ENCODE measurements around the gene CTBP1. TPM values are rescaled to one million over a fixed set of nuclear protein-coding genes. Genes with fewer than 3 reads are reported as not detected.

Gene CTBP1
- total RNA-seq, 2 experiments from 2014 or later: 194 to 211 TPM

DNA sequence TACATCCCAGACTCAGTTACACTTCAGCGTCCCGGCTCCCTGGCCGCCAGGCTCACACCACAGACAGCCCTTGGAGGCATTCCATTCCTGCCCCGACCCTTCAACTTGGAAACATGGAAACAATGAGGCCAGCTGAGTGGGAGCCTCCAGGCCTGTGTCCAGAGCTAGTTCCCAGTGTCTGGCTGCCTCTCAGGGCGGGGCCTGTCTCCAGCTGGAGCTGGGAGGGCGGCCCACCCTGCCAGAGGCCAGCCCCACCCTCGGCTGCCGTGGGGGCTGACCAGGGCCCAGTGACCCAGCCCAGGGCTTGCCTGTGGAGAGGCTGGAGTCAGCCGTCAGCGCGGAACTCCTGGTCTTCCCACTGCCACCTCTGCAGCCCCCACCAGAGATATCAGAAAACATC, 39.1 kb downstream of the CTBP1 start:
- peaks cover 3% of the 10 kb centered on the region for H3K36me3 Mint-ChIP-seq
- DNase-seq (no peak), ATAC-seq (ENCODE audit: low read depth) (no peak)
- no peak overlapping the region for H3K27ac Mint-ChIP-seq
- peaks cover 2% of the 10 kb centered on the region for H3K4me1 Mint-ChIP-seq
- POLR2A ChIA-PET: no interaction called here
- H3K4me3 Mint-ChIP-seq: no peak overlapping the region
- H3K9me3 Mint-ChIP-seq: no peaks in the 10 kb centered on the region
- H3K27me3 Mint-ChIP-seq: no peaks in the 10 kb centered on the region

DNA sequence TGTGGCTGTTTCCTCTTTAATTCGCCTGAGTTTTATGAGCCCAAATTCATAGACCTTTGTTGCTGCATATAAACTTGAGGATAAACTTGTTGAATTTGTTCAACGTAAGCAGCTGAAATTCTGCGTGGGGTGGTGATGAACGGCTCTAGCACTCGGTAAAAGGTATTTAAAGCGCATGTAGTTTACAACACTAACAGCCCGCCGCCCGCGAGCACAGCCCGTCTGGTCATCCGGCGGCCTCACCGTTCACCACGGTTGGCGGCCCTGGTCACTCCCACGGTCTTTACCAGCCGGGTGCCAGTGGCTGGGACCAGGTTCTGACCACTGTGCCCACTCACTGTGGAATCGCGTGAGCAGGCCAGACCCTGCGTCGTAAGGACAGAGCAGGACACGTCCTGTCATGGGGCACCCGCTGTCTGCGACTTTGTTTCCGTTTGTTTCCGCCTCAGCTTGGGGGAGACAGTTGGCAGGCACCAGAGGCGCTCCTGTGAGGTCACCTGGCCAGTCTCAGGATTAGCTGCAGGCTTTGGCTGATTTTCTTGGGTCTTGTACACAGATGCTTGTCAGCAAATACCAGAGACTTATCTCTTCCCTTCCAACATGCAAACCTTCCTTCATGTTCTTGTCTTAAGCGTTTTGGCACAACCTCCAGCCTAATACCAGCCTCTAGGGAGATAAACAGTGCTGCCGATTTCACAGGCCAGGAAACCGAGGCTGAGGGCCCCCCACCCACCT, 39.8 kb downstream of the CTBP1 start:
- H3K27ac Mint-ChIP-seq: peak overlapping the region; percentile 38

DNA sequence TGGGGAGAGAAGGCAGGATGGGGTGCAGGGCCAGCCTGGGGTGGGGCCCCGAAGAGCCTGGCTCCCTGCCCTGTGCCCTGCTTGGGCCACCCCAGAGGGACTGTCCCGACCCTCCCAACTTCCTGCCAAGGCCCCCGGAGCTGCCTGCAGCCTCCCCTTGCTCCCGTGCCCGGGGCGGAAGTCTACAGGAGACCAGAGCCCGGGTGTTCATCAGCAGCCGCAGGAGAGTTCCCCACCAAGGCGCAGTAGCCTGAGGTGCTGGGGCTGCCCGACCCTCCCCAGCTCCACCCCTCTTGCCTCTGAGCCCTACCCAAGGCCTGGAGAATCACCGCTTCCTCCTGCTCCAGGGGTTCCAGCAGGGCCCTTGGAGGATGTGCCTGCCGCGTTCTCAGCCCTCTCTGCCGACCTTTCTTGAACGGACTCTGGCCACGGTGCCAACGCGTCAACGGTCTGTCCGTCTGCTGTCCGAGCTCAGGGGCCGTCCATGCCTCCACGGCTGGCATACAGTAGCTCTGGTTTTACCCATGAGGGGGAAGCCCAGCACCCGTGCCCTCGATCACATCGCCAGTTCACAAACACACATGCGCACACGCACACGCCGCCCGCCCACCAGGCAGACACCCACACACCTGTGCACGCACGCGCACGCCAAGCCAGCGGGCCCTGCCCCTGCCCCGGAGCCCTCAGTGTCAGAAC, 40.5 kb downstream of the CTBP1 start:
- H3K36me3 Mint-ChIP-seq: peaks cover 11% of the 10 kb centered on the region
- POLR2A ChIA-PET: interaction anchor here (0.6 kb wide), 1 partner anchor 21 kb away, joined by 9 read pairs; no protein-coding TSS in a partner anchor
- H3K4me3 Mint-ChIP-seq: no peak overlapping the region
- peak; percentile 34 for DNase-seq
- H3K4me1 Mint-ChIP-seq: peaks cover 14% of the 10 kb centered on the region
- H3K27ac Mint-ChIP-seq: peak overlapping the region; percentile 38
- ATAC-seq (ENCODE audit: low read depth): peak; percentile 5
- no peaks in the 10 kb centered on the region for H3K9me3 Mint-ChIP-seq
- no peaks in the 10 kb centered on the region for H3K27me3 Mint-ChIP-seq

More for the DNA sequence above, 39.8 kb downstream of the CTBP1 start:
- Mint-ChIP-seq H3K4me3 (no peak overlapping the region), H3K4me1 (peaks cover 7% of the 10 kb centered on the region), H3K27me3 (no peaks in the 10 kb centered on the region), H3K9me3 (no peaks in the 10 kb centered on the region), H3K36me3 (peaks cover 7% of the 10 kb centered on the region)
- no peak for ATAC-seq (ENCODE audit: low read depth)
- POLR2A ChIA-PET: no interaction called here
- peak; percentile 22 for DNase-seq

DNA sequence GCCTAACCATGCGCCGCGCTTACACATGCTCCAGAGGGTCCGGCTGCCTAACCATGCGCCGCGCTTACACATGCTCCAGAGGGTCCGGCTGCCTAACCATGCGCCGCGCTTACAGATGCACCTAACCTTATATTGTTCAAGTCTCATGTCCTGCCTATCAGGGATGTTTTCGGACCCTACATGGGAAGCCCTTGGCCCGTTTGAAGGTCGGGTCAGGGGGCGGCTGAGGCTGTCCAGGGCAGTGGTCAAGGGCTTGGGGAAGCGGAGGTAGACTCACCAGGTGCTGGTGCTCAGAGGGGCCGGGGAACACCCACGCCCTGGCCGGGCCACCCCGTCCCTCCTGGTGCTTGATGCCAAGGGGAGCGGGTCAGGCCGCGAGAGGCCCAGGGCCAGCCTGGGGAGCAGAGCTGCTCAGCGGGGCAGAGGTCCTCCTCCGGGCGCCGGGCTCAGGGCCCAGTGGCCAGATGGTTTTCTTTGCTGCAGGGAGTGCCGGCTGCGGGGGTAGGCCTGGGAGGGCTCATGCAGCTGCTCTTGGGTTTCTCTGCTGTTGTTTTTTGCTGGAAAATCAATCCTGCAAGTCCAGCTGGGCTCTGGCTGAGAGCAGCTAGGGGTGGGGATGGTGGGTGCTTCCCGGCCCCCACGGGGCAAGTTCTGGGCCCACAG, 41.2 kb downstream of the CTBP1 start:
- POLR2A ChIA-PET: interaction anchor here (0.6 kb wide), 1 partner anchor 20 kb away, joined by 9 read pairs; no protein-coding TSS in a partner anchor
- H3K36me3 Mint-ChIP-seq: peaks cover 11% of the 10 kb centered on the region
- peak overlapping the region; percentile 42 for H3K27ac Mint-ChIP-seq
- DNase-seq: no peak
- no peak overlapping the region for H3K4me3 Mint-ChIP-seq
- ATAC-seq (ENCODE audit: low read depth): no peak
- no peaks in the 10 kb centered on the region for H3K27me3 Mint-ChIP-seq
- peaks cover 19% of the 10 kb centered on the region for H3K4me1 Mint-ChIP-seq
- H3K9me3 Mint-ChIP-seq: no peaks in the 10 kb centered on the region

DNA sequence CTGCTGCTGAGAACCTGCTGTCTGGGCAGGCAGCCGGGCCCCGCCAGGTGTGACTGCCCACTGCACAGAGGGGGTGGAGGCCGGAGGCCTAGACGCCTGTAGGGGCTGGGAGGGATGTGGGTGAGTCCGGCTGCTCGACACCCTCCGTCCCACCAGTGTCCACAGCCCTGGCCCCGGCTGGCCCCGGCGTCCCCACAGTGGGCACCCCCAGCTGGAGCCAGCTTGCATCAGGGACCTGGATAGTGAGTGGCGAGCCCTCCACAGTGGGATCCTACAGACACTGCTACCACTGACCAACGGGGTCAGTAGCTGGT, 41.8 kb downstream of the CTBP1 start:
- Mint-ChIP-seq H3K27me3 (no peaks in the 10 kb centered on the region), H3K27ac (no peak overlapping the region), H3K4me3 (no peak overlapping the region), H3K36me3 (peaks cover 11% of the 10 kb centered on the region), H3K9me3 (no peaks in the 10 kb centered on the region), H3K4me1 (peaks cover 24% of the 10 kb centered on the region)
- DNase-seq (peak; percentile 32), ATAC-seq (ENCODE audit: low read depth) (no peak)
- POLR2A ChIA-PET: no interaction called here

DNA sequence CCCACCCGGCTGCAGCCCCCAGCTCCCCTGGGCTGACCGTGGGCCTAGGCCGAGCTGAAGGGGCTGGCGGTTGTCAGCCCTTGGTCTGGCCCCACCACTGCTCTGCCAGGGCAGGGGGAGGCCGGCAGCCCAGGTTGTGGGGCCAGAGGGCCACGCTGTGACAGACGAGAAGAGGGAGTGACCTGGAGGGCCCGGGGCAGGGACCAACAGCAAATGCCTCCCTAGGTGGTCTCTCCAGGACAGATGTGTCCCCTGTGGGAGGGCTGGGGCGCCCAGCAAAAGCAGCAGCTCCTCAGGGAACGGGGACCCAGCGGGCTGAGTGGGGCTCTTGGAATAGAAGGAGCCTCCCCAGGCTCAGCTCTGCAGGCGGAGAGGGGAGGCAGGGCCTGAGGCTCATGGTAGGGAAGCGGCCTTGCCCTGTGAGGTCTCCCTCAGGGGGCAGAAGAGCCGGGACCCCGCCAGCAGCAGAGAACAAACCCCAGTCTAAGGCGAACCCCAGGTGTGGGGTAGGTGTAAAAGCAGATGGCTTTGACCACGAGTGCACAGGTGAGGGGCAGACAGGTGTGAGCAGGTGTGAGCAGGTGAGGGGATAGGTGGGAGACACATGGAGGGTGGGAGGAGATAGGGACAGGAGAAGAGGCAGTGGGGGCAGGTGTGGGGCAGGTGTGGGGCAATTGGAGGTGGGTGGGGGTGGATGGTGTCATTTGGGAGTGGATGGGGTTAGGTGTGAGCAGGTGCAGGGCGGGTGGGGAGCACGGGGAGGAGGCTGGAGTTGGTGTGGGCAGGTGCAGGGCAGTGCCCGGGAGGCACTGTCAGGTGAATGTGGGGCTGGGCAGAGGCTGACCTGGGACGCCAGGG, 42.4 kb downstream of the CTBP1 start:
- POLR2A ChIA-PET: interaction anchor here (5.1 kb wide), 1 partner anchor 42 kb away, joined by 56 read pairs; the partner anchor contains the start of gene CTBP1
- peaks cover 30% of the 10 kb centered on the region for H3K4me1 Mint-ChIP-seq
- H3K36me3 Mint-ChIP-seq: peaks cover 9% of the 10 kb centered on the region
- no peak overlapping the region for H3K27ac Mint-ChIP-seq
- no peaks in the 10 kb centered on the region for H3K27me3 Mint-ChIP-seq
- H3K9me3 Mint-ChIP-seq: no peaks in the 10 kb centered on the region
- DNase-seq (peak; percentile 27), ATAC-seq (ENCODE audit: low read depth) (no peak)
- no peak overlapping the region for H3K4me3 Mint-ChIP-seq

DNA sequence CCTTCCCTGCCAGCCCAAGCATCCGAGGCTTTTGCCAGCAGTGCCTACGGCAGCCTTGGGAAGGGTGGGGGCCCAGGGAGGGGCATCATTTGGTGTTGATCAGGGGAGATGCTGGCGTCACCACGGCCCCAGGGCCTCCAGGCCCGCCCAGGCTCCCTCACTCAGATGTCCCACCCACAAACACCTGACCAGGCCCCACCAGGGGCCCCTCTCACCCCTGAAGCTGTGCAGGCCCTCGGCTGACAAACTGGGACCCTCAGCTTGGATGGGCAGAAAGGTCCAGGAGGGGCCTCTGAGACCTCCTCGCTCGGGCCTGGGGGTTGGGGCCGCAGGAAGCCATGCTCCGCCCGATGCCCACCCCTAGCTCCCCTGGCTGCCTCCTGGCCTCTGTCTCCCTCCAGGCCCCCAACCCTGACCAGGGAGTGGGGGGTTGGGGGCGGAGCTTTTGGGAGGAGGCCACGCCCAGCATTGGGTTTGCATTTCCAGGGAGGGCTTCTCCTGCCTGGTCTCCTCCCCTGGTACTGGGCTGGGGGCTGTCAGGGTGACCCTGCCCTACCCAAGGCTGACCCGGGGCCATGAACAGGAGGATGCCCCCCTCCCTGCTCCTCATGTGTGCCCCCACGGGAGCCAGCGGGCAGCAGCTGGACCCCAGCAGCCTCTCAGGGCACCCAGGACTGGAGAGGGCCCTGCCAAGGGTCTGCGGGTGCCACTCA, 43.2 kb downstream of the CTBP1 start:
- Mint-ChIP-seq H3K4me3 (no peak overlapping the region), H3K36me3 (peaks cover 9% of the 10 kb centered on the region), H3K9me3 (no peaks in the 10 kb centered on the region), H3K27me3 (no peaks in the 10 kb centered on the region), H3K27ac (no peak overlapping the region), H3K4me1 (peaks cover 33% of the 10 kb centered on the region)
- POLR2A ChIA-PET: interaction anchor here (5.1 kb wide), 1 partner anchor 43 kb away, joined by 56 read pairs; the partner anchor contains the start of gene CTBP1
- DNase-seq: peak; percentile 30
- no peak for ATAC-seq (ENCODE audit: low read depth)

DNA sequence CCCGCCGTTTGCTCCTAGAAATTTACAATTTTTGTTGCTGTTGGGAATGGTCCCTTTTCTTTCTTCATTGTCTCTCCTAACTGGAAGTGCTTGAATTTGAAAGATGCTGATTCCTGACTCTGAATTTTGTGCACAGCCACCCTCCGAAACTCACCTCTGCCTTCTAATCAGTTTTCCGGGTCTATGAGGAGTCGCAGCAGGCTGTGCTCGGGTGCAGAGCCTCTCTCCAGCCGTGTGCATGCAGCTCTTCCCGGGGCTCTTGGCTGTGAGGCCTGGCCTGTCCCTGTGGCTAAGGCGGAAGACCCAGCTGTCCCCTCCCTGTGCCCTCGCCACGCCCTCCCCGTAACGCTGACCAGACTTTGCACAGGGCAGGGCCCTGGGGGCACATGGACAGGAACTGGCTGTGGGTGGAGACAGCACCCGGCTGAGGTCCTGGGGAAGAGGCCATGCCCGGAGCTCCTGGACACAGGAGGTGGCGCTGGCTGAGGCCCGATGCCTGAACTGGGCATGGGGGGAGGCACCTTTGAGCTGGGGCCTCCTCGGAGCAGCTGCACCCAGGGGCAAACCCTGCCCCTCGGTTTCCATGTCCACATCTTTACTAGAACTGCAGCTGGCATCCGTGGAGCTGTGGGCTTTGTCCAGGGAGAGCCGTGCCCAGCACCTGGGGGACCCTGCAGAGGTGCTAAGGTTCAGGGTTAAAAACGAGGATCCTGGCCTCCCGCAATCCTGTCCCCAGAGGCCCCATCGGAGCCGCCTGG, 43.9 kb downstream of the CTBP1 start:
- peaks cover 34% of the 10 kb centered on the region for H3K4me1 Mint-ChIP-seq
- ATAC-seq (ENCODE audit: low read depth) (no peak), DNase-seq (no peak)
- no peaks in the 10 kb centered on the region for H3K27me3 Mint-ChIP-seq
- no peaks in the 10 kb centered on the region for H3K9me3 Mint-ChIP-seq
- H3K27ac Mint-ChIP-seq: peak overlapping the region; percentile 48
- POLR2A ChIA-PET: interaction anchor here (5.1 kb wide), 1 partner anchor 43 kb away, joined by 56 read pairs; the partner anchor contains the start of gene CTBP1
- no peak overlapping the region for H3K4me3 Mint-ChIP-seq
- H3K36me3 Mint-ChIP-seq: peaks cover 9% of the 10 kb centered on the region

DNA sequence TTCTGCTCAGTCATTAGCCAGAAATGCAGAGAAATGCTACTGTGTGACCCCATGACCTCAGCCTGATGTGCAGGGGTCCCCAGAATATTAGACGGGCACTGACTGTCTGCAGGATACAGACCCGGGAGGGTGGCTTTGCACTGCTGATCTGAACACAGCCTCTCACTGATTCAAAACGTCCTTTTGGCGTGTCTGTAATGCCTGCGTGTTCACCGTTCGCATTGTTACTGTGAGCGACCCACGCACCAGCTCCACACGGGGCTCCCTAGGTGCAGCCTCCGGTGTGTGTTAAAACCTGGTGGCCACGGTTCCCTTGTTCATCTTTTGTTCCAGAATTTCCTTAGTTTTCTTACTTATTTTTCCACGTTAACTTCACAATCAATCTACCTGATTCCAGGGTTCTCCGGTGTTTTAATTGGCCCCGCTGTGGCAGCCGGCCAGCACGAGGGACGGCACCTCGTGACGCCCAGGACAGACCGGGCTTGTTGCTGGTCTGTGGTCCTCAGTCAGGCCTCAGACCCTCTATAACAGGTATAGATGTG, 44.6 kb downstream of the CTBP1 start:
- H3K4me1 Mint-ChIP-seq: peaks cover 36% of the 10 kb centered on the region
- no peak for ATAC-seq (ENCODE audit: low read depth)

DNA sequence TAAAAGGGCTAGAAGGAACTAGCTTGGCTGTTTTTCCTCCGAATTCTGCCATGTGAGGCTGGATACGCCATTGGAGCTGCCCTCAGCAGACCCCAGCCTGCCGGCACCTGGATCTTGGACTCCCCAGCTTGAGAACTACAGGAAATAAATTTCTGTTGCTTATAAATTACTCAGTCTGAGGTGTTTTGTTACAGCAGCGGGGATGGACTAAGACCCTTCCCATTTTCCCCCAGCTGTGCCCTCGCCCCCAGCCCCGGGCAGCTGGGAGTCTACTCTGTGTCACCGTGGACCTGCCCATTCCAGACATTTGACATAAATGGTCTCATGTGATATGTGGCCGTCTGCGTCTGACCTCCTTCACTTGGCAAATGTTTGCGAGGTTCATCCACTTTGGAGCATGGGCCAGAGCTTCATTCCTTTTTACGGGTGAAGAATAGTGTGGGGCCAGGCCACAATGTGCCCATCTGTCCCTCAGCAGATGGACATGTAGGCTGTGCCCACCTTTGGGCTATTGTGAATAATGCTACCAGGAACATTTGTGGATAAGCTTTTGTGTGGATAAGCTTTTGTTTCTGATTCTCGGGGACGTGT, 45.8 kb downstream of the CTBP1 start:
- H3K27me3 Mint-ChIP-seq: no peaks in the 10 kb centered on the region
- POLR2A ChIA-PET: interaction anchor here (1.6 to 5.1 kb wide), 5 partner anchors 14 to 45 kb away, joined by 5 to 56 read pairs (median 20); partner anchors contain the start of gene CTBP1
- H3K4me1 Mint-ChIP-seq: peaks cover 34% of the 10 kb centered on the region
- peak overlapping the region; percentile 100 for H3K27ac Mint-ChIP-seq
- no peaks in the 10 kb centered on the region for H3K9me3 Mint-ChIP-seq
- H3K36me3 Mint-ChIP-seq: peaks cover 12% of the 10 kb centered on the region
- DNase-seq (no peak), ATAC-seq (ENCODE audit: low read depth) (no peak)
- peak overlapping the region; percentile 30 for H3K4me3 Mint-ChIP-seq

More for the DNA sequence above, 44.6 kb downstream of the CTBP1 start:
- DNase-seq: no peak
- no peaks in the 10 kb centered on the region for H3K27me3 Mint-ChIP-seq
- H3K36me3 Mint-ChIP-seq: peaks cover 9% of the 10 kb centered on the region
- no peaks in the 10 kb centered on the region for H3K9me3 Mint-ChIP-seq
- peak overlapping the region; percentile 48 for H3K27ac Mint-ChIP-seq
- POLR2A ChIA-PET: interaction anchor here (0.9 to 5.1 kb wide), 2 partner anchors 9 to 44 kb away, joined by 3 to 56 read pairs; partner anchors contain the start of gene CTBP1
- no peak overlapping the region for H3K4me3 Mint-ChIP-seq

DNA sequence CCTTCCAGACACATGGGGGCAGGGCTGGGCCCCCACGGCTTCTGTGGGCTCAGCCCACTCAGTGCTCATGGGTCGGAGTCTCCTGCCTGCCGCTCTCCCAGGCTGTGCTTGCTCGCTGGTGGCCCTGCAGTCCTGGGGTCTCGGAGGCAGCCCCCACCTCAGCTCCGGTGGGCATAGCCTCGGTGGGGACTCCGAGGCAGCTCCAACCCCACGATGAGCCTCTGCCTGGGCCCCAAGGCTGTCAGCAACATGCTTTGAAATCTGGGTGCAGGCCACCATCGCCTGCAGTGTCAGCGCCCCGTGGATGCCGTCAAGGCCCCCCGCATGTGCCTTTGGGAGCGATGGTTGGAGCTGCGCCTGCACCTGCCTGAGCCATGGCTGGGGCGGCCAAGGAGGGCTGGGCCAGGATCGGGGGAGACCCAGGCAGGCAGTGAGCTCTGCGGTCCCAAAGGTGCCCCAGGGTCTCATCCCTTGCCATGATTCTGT, 46.4 kb downstream of the CTBP1 start:
- peaks cover 34% of the 10 kb centered on the region for H3K4me1 Mint-ChIP-seq
- H3K36me3 Mint-ChIP-seq: peaks cover 12% of the 10 kb centered on the region
- DNase-seq: no peak
- no peak for ATAC-seq (ENCODE audit: low read depth)
- peak overlapping the region; percentile 83 for H3K4me3 Mint-ChIP-seq
- peak overlapping the region; percentile 100 for H3K27ac Mint-ChIP-seq
- no peaks in the 10 kb centered on the region for H3K9me3 Mint-ChIP-seq
- POLR2A ChIA-PET: interaction anchor here (1.0 to 5.1 kb wide), 8 partner anchors 14 to 87 kb away, joined by 3 to 56 read pairs (median 6); partner anchors contain the start of genes CTBP1 and MAEA
- no peaks in the 10 kb centered on the region for H3K27me3 Mint-ChIP-seq
